ENCODE results near the gene KCNB1.

- TF ChIP-seq, protein P1, sequence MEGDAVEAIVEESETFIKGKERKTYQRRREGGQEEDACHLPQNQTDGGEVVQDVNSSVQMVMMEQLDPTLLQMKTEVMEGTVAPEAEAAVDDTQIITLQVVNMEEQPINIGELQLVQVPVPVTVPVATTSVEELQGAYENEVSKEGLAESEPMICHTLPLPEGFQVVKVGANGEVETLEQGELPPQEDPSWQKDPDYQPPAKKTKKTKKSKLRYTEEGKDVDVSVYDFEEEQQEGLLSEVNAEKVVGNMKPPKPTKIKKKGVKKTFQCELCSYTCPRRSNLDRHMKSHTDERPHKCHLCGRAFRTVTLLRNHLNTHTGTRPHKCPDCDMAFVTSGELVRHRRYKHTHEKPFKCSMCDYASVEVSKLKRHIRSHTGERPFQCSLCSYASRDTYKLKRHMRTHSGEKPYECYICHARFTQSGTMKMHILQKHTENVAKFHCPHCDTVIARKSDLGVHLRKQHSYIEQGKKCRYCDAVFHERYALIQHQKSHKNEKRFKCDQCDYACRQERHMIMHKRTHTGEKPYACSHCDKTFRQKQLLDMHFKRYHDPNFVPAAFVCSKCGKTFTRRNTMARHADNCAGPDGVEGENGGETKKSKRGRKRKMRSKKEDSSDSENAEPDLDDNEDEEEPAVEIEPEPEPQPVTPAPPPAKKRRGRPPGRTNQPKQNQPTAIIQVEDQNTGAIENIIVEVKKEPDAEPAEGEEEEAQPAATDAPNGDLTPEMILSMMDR (IDR thresholded peaks at IDR 0.05): no peak
- TF ChIP-seq POLR2A (IDR thresholded peaks at IDR 0.05): no peak
Measured at GRCh38 chr20:49343246-49343645, 139.2 kb downstream of the KCNB1 start.

Data from tibial nerve (tissue), 3 donors.